ENCODE data around the gene PLSCR3. TPM values are rescaled to one million over a fixed set of nuclear protein-coding genes. Genes with fewer than 3 reads are reported as not detected.

The PLSCR3 gene
- total and polyA plus RNA-seq, 4 donors = 19.2 to 43.0 (median 34.2) TPM

DNA sequence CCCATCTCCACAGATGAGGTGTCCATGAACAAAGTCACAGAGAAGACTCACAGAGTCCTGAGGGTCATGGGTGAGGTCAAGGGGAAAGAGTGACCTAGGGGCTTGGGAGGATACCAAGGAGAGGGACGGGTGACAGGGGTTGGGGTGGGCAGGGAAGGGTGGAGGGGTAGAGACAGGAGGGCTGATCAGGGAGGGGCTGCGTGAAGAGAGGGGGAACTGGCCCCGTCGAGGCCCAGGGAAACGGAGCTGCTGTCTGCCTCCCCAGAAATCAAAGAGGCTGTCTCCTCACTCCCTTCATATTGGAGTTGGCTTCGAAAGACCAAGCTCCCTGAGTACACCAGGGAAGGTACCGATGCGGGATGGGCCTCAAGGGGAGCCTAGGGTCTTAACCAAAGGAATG, 38.8 kb downstream of the PLSCR3 start:
- H3K27ac ChIP-seq (ENCODE audit: low read depth in 1 of 2, low read length in 1 of 2) = no peak overlapping the region
- WGBS, 2 donors = 79 to 81% methylated on average over 7 to 8 of the region's 8 CpGs

DNA sequence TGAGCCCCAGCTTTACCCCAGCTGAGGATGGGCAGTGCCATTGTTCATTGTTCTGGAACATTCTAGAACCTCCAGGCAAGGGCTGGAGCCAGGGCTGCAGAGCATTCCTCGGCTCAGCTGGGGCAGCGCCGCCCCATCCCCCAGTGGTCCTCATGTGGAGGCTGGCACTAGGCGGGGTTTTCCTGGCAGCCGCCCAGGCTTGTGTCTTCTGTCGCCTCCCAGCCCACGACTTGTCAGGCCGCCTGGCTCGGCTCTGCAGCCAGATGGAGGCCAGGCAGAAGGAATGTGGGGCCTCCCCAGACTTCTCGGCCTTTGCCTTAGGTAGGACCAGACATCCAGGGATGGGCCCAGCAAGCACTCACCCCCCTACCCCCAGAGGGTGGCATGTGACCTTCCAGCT, 39.3 kb downstream of the PLSCR3 start, which contains the start of gene TMEM95:
Gene TMEM95 (plus strand): TSS at position 104 of the 400 bp plus-strand sequence. CDS start 49 bp downstream, at position 153.
- no peaks in the 10 kb centered on the region for H3K9me3 ChIP-seq (ENCODE audit: control insufficient read depth in 4 of 4, insufficient read depth in 3 of 4, low read length in 3 of 4)
- H3K9ac ChIP-seq (ENCODE audit: insufficient read depth in 1 of 2, low read length in 2 of 2) = peak within 1 kb of the TSS in 1 of 2 donors; percentile 15
- peak; percentile 71 to 78 (median 72) for DNase-seq
- no peak for ATAC-seq (ENCODE audit: insufficient read depth, low FRiP score)
- TF ChIP-seq, protein P1, sequence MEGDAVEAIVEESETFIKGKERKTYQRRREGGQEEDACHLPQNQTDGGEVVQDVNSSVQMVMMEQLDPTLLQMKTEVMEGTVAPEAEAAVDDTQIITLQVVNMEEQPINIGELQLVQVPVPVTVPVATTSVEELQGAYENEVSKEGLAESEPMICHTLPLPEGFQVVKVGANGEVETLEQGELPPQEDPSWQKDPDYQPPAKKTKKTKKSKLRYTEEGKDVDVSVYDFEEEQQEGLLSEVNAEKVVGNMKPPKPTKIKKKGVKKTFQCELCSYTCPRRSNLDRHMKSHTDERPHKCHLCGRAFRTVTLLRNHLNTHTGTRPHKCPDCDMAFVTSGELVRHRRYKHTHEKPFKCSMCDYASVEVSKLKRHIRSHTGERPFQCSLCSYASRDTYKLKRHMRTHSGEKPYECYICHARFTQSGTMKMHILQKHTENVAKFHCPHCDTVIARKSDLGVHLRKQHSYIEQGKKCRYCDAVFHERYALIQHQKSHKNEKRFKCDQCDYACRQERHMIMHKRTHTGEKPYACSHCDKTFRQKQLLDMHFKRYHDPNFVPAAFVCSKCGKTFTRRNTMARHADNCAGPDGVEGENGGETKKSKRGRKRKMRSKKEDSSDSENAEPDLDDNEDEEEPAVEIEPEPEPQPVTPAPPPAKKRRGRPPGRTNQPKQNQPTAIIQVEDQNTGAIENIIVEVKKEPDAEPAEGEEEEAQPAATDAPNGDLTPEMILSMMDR (IDR thresholded peaks at IDR 0.05; ENCODE audit: control extremely low read depth, extremely low read depth) = no peak
- H3K27ac ChIP-seq (ENCODE audit: low read depth in 1 of 2, low read length in 1 of 2) = no peak within 1 kb of the TSS
- no peak within 1 kb of the TSS for H3K4me3 ChIP-seq
- no peaks in the 10 kb centered on the region for H3K27me3 ChIP-seq (ENCODE audit: control insufficient read depth in 3 of 3, insufficient read depth in 3 of 3, low read length in 2 of 3)
- WGBS, 2 donors = 53 to 62% methylated on average over 10 of the region's 10 CpGs
- H3K36me3 ChIP-seq (ENCODE audit: control insufficient read depth in 4 of 4, insufficient read depth in 4 of 4, low read length in 4 of 4) = no peaks in the 10 kb centered on the region
- H3K4me1 ChIP-seq (ENCODE audit: control insufficient read depth in 5 of 5, insufficient read depth in 5 of 5, low read length in 5 of 5) = peaks cover 0 to 30% (median 10%) of the 10 kb centered on the region in 5 donors

More for the DNA sequence above, 38.8 kb downstream of the PLSCR3 start:
- no peaks in the 10 kb centered on the region for H3K36me3 ChIP-seq (ENCODE audit: control insufficient read depth in 4 of 4, insufficient read depth in 4 of 4, low read length in 4 of 4)
- no peaks in the 10 kb centered on the region for H3K27me3 ChIP-seq (ENCODE audit: control insufficient read depth in 3 of 3, insufficient read depth in 3 of 3, low read length in 2 of 3)
- no peak for DNase-seq
- H3K4me3 ChIP-seq = no peak overlapping the region
- TF ChIP-seq, protein P1 (IDR thresholded peaks at IDR 0.05; ENCODE audit: control extremely low read depth, extremely low read depth) = no peak
- H3K9me3 ChIP-seq (ENCODE audit: control insufficient read depth in 4 of 4, insufficient read depth in 3 of 4, low read length in 3 of 4) = no peaks in the 10 kb centered on the region
- peaks cover 0 to 27% (median 10%) of the 10 kb centered on the region in 5 donors for H3K4me1 ChIP-seq (ENCODE audit: control insufficient read depth in 5 of 5, insufficient read depth in 5 of 5, low read length in 5 of 5)
- ATAC-seq (ENCODE audit: insufficient read depth, low FRiP score) = no peak
- no peak overlapping the region for H3K9ac ChIP-seq (ENCODE audit: insufficient read depth in 1 of 2, low read length in 2 of 2)

DNA sequence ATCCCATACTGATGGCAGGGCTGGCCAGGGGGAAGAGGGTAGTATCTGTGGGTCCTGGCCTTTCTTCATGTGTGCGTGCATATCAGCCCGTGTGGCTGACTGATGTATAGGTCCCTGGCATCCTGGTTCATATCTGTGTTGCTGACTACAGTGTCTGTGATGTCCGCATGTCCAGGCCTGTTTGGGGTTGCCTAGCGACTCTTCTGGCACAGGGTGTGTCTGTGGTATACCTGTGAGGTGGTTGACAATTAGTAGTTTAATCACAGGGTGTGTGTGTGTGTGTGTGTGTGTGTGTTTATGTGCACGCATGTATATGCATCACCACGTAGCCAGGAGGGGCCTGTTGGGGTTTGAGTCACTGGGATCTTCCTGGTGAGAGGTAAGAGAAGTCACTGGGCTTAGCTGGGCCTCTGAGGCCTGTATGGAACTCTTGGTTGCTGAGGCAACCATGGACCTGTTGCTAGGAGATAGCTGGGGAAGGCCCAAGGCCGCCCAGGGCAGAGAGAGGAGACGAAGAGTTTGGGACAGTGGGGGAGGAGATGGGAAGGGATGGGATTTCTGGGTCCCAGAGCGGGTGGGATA, 40.0 kb downstream of the PLSCR3 start:
- Histone ChIP-seq H3K27me3 (ENCODE audit: control insufficient read depth in 3 of 3, insufficient read depth in 3 of 3, low read length in 2 of 3) (no peaks in the 10 kb centered on the region), H3K4me3 (no peak overlapping the region), H3K9me3 (ENCODE audit: control insufficient read depth in 4 of 4, insufficient read depth in 3 of 4, low read length in 3 of 4) (no peaks in the 10 kb centered on the region), H3K9ac (ENCODE audit: insufficient read depth in 1 of 2, low read length in 2 of 2) (peak overlapping the region in 1 of 2 donors; percentile 15), H3K27ac (ENCODE audit: low read depth in 1 of 2, low read length in 1 of 2) (no peak overlapping the region), H3K36me3 (ENCODE audit: control insufficient read depth in 4 of 4, insufficient read depth in 4 of 4, low read length in 4 of 4) (no peaks in the 10 kb centered on the region), H3K4me1 (ENCODE audit: control insufficient read depth in 5 of 5, insufficient read depth in 5 of 5, low read length in 5 of 5) (peaks cover 0 to 37% (median 10%) of the 10 kb centered on the region in 5 donors)
- TF ChIP-seq, protein P1 (IDR thresholded peaks at IDR 0.05; ENCODE audit: control extremely low read depth, extremely low read depth) = no peak
- DNase-seq (peak in 2 of 3 donors; percentile 38 to 46), ATAC-seq (ENCODE audit: insufficient read depth, low FRiP score) (no peak)
- WGBS, 2 donors = 84 to 91% methylated on average over 9 of the region's 9 CpGs

Measured in lung (tissue), 12 donors.